Fibroblast of lung (primary cell): Measurements from ENCODE around the gene BTAF1. TPM values are rescaled to one million over a fixed set of nuclear protein-coding genes. Genes with fewer than 3 reads are reported as not detected.

Experiments
- DNase-seq, 2 donors: peaks; one replicate each; pipeline versions ENCODE4 v3.0.0 to v3.0.0-alpha.2; 2010; ENCODE audit warnings: low read depth in 2 of 2
- H2AFZ ChIP-seq: 2 replicates; pipeline ENCODE4 v1.5.1; 2012; ENCODE audit warnings: low read length, control low read depth, inconsistent platforms
- H3K27ac ChIP-seq: 2 replicates; pipeline ENCODE4 v1.5.1; 2011; ENCODE audit warnings: low read length, control low read depth; ENCODE audit not compliant: insufficient read depth
- H3K27me3 ChIP-seq: 2 replicates; pipeline ENCODE4 v1.5.1; 2011; ENCODE audit warnings: mild to moderate bottlenecking, low read length; ENCODE audit not compliant: control insufficient read depth, insufficient read depth
- H3K36me3 ChIP-seq: 2 replicates; pipeline ENCODE4 v1.5.1; 2011; ENCODE audit warnings: low read length; ENCODE audit not compliant: control insufficient read depth, insufficient read depth
- H3K4me1 ChIP-seq: 2 replicates; pipeline ENCODE4 v1.5.1; 2011; ENCODE audit warnings: low read length; ENCODE audit not compliant: control insufficient read depth, insufficient read depth; ENCODE audit errors: extremely low read depth
- H3K4me2 ChIP-seq: 2 replicates; pipeline ENCODE4 v1.5.1; 2011; ENCODE audit warnings: low read length, control low read depth; ENCODE audit not compliant: insufficient read depth; ENCODE audit errors: extremely low read depth
- H3K4me3 ChIP-seq, 4 experiments: fragments of 200-600 bp in 1 of 4; sonication (generic) in 1 of 4; replicated peaks in 1 of 4; 2 replicates each; pipeline ENCODE4 v1.5.1; 2011 to 2016; ENCODE audit warnings: low read length in 4 of 4, low read depth in 3 of 4, mild to moderate bottlenecking in 3 of 4, control low read depth in 2 of 4, inconsistent platforms in 1 of 4, mixed read lengths in 1 of 4; ENCODE audit not compliant: insufficient read depth in 1 of 4; ENCODE audit errors: control extremely low read depth in 1 of 4
- H3K79me2 ChIP-seq: 2 replicates; pipeline ENCODE4 v1.5.1; 2012; ENCODE audit warnings: mild to moderate bottlenecking, low read length, inconsistent platforms; ENCODE audit not compliant: control insufficient read depth, insufficient read depth
- H3K9ac ChIP-seq: 2 replicates; pipeline ENCODE4 v1.5.1; 2011; ENCODE audit warnings: mild to moderate bottlenecking, low read length, control low read depth; ENCODE audit not compliant: insufficient read depth
- H3K9me3 ChIP-seq: 2 replicates; pipeline ENCODE4 v1.5.1; 2012; ENCODE audit warnings: low read depth, low read length; ENCODE audit not compliant: control insufficient read depth, insufficient read depth
- H4K20me1 ChIP-seq: 2 replicates; pipeline ENCODE4 v1.5.1; 2011; ENCODE audit warnings: low read length; ENCODE audit not compliant: control insufficient read depth, insufficient read depth; ENCODE audit errors: extremely low read depth
- CTCF ChIP-seq, 2 donors: IDR thresholded peaks in 1 of 2; conservative IDR thresholded peaks in 1 of 2; 1 replicate in 1 of 2; 2 replicates in 1 of 2; pipeline ENCODE4 v1.5.1; 2011 to 2012; ENCODE audit warnings: low read length in 2 of 2, control low read depth in 1 of 2, inconsistent platforms in 1 of 2, low read depth in 1 of 2, mild to moderate bottlenecking in 1 of 2
- EZH2 ChIP-seq: IDR thresholded peaks from 2 replicates; pipeline ENCODE4 v1.5.1; 2012; ENCODE audit warnings: low read length, control low read depth, mild to moderate bottlenecking; ENCODE audit errors: missing control alignments
- polyA plus RNA-seq, 2 donors: library from polyadenylated mRNA; depleted of rRNA in 1 of 2; stranded (reverse) in 1 of 2; unstranded in 1 of 2; fragments of >200 nt; gene quantifications; 2 replicates each; pipeline ENCODE4 v1.2.1, GENCODE V29; 2011 to 2012; ENCODE audit warnings: missing spikeins in 1 of 2
- total RNA-seq: library from RNA; depleted of rRNA; stranded (reverse); fragments of >200 nt; gene quantifications from 2 replicates; pipeline ENCODE4 v1.2.1, GENCODE V29; 2014

The BTAF1 gene
- total and polyA plus RNA-seq, 2 donors (not counting 1 experiment from before 2014, with no cell fraction given), result 27.4 to 39.8 TPM

GRCh38 chr10:92001995-92002394 lies 78.4 kb downstream of the BTAF1 start:
- DNase-seq, result no peak
- no peak overlapping the region for H3K4me2 ChIP-seq

DNA sequence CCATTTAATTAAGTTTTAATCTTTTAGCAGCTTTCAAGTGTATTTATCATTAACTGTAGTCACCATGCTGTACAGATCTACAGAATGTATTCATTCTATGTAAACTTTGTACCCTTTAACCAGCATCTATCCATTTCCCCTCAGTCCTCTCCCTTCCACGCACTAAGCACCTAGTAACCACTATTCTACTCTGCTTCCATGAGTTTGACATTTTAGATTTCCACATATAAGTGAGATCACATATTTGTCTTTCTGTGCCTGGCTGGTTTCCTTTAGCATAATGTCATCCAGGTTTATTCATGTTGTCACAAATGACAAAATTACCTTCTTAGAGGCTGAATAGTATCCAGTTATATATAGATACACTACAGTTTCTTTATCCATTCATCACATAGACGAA lies 79.7 kb downstream of the BTAF1 start:
- no peak overlapping the region for H3K4me2 ChIP-seq
- H3K27me3 ChIP-seq, result no peaks in the 10 kb centered on the region
- no peak for DNase-seq
- H3K27ac ChIP-seq, result no peak overlapping the region
- H2AFZ ChIP-seq, result no peak overlapping the region
- H3K4me1 ChIP-seq, result no peaks in the 10 kb centered on the region
- H3K79me2 ChIP-seq, result no peaks in the 10 kb centered on the region
- no peaks in the 10 kb centered on the region for H3K36me3 ChIP-seq
- H3K4me3 ChIP-seq, result no peak overlapping the region
- H3K9ac ChIP-seq, result no peak overlapping the region
- no peak for TF ChIP-seq EZH2
- H3K9me3 ChIP-seq, result no peaks in the 10 kb centered on the region
- no peaks in the 10 kb centered on the region for H4K20me1 ChIP-seq

More at GRCh38 chr10:92001995-92002394, 78.4 kb downstream of the BTAF1 start:
- TF ChIP-seq EZH2, result no peak
- TF ChIP-seq CTCF (conservative IDR thresholded peaks at IDR 0.05 in 1 of 2, IDR thresholded peaks at IDR 0.05 in 1 of 2; ENCODE audit: low read depth in 1 of 2, low read length in 2 of 2), result no peak
- Histone ChIP-seq H3K4me3 (no peak overlapping the region), H3K79me2 (no peaks in the 10 kb centered on the region), H3K27me3 (no peaks in the 10 kb centered on the region), H3K9ac (no peak overlapping the region), H3K36me3 (no peaks in the 10 kb centered on the region), H3K27ac (no peak overlapping the region), H3K4me1 (no peaks in the 10 kb centered on the region), H2AFZ (no peak overlapping the region), H4K20me1 (no peaks in the 10 kb centered on the region), H3K9me3 (no peaks in the 10 kb centered on the region)

- no peak for TF ChIP-seq CTCF (conservative IDR thresholded peaks at IDR 0.05 in 1 of 2, IDR thresholded peaks at IDR 0.05 in 1 of 2; ENCODE audit: low read depth in 1 of 2, low read length in 2 of 2)
- no peak for TF ChIP-seq EZH2
- Histone ChIP-seq H3K4me1 (no peaks in the 10 kb centered on the region), H4K20me1 (no peaks in the 10 kb centered on the region), H2AFZ (no peak overlapping the region), H3K4me2 (no peak overlapping the region), H3K4me3 (no peak overlapping the region), H3K27me3 (no peaks in the 10 kb centered on the region), H3K9ac (no peak overlapping the region), H3K79me2 (no peaks in the 10 kb centered on the region), H3K9me3 (no peaks in the 10 kb centered on the region), H3K36me3 (peaks cover 2% of the 10 kb centered on the region), H3K27ac (no peak overlapping the region)
- DNase-seq, result no peak
Measured at GRCh38 chr10:92005978-92006377, 82.4 kb downstream of the BTAF1 start.
